Activated naive CD4-positive, alpha-beta T cell (primary cell): ENCODE data around the gene GTF2H4.

ENCODE experiments used
- DNase-seq, 4 experiments: peaks; one replicate each; lab custom pipeline; 2025; lab: John Stamatoyannopoulos, UW

The GTF2H4 gene

DNA sequence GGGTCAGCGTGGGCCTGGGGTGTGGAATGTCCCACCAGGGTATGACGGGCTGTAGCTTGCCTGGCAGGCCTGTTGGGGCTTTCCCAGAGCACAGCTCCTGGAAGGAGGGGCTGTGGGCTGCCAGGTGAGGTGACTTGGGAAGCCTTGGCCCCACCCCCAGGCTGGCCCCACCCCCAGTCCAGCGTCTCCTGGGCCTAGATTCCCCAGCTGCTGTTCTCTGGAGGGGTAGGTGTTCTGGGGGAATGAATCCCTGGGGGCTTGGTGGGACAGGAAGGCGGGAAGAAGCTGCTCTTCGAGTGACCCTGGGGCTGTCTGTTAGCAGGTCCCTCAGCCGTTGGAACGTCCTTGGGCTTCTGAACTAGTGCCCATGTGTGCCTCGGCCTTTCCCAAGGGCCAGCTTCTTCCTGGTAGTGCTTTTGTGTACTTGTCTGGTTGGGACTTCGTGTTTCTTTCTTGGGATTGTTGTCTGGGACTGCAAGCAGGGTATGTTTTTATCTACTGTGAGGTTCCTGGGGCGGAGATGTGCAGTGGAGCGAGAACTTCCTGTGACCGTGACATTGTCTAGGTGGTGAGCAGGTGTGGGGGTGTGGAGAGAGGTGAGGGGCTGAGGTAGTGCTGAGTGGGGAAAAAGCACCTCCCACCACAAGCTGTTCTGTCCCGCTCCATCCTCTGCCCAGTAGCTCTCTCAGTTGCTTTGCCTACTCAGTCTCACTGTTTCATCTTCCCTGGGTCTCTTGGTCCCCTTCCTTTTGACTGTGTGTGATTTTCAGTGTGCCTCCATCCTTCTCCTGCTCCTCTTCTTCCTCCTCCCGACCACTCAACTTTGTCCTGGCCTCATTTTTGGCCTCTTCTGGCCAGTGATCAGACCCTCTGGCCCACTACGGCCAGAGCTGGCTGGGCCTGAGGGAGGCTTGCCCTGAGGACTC is 25.0 kb upstream of the GTF2H4 start:
- peak in 1 of 4 experiments; percentile 10 for DNase-seq

DNA sequence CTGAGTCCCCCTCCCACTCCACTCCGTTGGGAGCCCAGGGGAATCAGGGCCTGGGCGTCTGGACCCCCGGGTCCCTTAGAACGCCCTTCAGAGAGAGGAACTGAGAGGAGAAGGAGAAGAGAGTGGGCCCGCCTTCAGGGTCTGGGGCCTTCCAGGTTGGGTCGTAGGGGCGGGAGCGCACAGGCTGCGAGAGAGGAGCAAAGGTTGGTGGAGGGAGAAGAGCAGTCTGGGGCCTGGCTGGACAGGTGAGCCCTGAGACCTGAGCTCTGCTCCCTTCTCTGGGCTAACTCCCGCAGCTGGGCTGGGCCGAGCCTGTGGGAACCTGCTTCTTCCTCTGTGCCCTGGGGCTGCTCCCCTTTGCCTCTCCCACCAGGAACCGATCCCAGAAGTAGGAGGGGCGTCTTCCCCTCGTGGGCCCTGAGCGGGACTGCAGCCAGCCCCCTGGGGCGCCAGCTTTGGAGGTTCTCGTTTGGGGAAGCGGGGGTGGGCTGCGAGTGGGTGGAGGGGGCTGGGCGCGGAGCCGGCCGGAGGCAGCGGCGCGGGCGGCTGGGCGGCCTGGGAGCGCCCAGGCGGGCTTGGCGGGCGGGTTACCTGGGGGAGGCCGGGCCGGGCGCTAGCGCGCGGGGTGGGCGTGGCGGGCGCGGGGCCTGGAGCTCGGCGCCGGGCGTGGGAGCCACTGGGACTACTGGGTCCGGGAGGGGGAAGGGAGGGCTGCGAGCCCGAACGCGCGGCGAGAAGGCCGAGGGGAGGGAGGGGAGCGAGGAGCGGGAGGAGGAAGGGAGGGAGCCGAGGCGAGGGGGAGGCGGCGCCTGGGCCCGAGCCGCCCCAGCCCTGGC is 24.1 kb upstream of the GTF2H4 start, which contains the start of gene DDR1:
TSS of gene DDR1 (plus strand) at position 835 of the 836 bp plus-strand sequence. CDS start 4,211 bp downstream, outside the sequence.
- peak in 2 of 4 experiments; percentile 21 to 36 for DNase-seq

DNA sequence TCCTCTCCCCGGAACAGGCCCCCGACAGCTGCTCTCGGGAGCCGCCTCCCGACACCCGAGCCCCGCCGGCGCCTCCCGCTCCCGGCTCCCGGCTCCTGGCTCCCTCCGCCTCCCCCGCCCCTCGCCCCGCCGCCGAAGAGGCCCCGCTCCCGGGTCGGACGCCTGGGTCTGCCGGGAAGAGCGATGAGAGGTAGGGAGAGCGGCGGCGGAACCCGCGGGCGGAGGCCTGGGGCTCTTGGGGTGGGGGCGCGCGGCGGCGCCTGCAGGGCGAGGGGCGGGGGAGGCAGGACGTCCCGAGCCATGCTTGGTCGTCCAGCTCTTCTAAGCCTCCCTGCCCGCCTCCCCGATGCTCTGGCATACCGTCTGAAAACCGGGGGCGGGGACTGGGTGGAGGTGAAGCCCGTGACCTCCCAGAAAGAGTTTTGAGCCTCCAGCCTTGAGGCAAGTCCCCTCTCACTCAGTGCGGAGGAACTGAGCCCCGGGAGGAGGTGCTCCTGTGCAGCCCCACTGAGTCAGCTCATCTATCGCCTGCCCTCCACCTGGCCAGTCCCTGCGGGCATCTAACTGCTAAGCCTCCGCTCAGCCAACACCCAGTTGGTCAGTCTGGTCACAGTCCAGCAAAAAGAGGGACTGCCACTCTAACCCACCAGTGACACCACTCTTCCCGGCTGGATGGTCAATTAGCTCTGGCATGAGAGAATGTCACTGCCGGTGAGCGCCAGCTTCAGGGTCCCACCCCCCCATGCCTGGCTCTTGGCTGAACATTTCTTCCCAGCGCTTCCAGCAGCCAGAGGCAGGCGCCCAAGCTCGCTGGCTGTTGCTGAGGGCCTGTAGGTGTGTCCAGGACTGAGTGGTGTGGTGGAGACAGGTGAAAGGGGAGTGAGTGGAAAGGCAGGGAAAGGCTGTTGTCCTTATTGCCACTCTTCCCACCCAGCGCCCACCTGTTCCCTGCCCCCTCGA is 23.2 kb upstream of the GTF2H4 start:
- DNase-seq: peak in 1 of 4 experiments; percentile 18

DNA sequence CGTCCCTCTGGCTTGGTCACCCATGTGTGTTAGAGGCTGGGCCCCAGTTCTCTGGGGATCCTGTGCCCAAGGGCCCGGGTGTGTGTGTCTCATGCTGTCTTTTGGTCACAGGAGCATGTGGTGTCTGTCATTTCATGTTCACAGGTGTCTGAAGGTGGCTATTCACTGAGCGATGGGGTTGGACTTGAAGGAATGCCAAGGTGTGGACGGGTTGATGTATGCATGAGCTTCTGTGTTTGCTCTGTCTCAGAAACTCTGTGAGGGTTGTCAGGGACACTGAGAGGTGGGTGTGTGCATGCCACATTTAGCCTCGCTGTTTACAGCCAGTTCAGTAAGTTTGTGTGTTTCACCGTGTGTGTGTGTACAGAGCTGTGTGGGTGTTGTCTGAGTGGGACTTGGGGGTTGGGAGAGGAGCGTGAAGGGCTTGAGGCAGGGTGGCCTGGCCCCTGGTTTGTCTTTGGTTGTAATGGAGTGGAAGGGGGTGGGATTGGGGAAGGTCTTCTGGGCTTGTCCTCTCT is 22.5 kb upstream of the GTF2H4 start:
- no peak for DNase-seq

DNA sequence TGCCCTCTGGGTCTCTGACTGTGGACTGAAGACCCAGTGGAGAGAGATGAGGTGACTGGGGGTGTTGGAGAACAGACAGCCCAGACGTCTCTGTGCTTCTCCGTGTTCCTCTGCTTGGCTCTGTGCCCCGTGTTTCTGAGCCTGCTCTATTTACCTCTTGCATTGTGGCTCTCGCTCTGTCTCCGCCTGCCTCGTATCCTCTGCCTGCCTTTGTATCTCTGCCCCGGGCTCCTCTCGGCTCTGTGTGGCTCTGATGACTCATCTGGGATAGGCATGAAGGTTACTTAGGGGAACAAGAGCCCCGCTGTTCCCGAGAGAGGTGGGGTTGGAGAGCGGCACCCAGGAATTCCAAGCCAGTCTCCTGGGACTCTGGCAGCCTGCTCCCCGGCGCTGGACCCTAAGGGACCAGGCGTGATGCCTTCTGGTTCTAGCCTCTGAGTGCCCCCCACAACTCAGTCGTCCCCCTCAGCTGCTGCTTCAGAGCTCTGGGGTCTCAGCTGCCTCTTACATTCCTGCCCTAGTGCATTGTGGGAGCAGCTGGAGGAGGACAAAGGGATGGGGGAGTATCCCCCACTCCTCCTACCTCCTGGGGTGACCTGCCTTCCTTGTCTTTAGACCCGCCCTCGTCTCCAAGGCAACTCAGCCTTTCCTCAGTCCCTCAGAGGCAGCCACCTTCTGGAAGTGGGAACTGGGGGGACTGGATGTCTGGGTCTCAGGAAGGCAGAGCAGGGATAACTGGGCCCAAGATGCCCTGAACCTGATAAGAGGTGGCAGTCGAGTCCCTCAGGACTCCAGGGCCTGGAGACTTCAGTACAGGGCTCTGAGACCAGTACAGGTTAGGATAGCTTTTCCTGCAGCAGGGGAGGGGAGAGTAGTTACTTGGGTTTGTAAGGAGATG is 21.8 kb upstream of the GTF2H4 start:
- peak in 2 of 4 experiments; percentile 15 to 36 for DNase-seq

DNA sequence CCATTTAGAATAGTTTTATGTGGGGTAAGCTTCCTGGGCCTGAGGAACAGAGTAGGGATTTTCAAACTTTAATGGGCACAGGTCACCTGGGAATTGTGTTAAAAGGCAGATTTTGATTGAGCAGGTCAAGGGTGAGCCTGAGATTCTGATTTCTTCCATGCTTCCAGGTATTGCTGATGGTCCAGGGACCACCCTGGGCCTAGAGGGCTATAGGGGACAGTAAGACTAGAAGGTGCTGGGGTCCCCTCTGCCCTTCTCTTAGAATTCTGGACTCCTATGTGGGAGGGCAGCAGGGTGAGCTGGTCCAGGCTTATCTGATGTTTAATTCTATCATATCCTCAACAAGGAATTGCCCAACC is 21.1 kb upstream of the GTF2H4 start:
- no peak for DNase-seq

DNA sequence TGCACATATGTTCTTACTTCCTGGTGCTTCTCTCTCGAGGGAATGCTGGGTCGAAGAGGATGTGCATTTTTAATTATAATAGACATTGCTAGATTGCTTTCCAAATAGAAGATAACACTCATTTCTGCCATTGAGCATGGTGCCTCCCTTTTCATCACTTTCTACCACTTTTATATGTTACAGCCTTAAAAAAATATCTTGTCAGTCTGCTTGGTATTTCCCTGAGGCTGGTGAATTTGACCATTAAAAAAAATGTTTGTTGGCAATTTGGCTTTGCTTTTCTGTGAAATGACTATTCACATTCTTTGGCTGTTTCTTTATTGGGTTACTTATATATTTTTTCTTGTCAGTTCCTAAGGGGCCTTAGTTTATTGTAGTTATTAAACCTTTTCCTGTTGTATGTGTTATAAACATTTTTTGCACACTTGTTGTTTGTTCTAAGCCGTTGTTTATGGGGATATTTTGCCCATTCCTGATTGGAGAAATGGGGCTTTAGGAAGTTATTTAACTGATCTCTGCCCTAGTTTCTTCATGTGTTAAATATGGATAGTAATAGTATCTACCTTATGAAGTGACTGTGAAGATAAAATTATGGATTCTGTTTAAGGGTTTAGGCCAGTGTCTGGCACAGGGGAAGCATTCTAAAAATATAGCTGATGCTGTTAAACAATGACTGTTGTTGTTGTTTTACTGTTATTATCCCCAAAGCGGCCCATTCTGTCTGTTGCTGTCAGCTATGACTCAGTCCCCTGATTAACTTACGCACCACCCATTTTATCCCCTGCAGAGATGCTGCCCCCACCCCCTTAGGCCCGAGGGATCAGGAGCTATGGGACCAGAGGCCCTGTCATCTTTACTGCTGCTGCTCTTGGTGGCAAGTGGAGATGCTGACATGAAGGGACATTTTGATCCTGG is 19.8 kb upstream of the GTF2H4 start:
- no peak for DNase-seq

DNA sequence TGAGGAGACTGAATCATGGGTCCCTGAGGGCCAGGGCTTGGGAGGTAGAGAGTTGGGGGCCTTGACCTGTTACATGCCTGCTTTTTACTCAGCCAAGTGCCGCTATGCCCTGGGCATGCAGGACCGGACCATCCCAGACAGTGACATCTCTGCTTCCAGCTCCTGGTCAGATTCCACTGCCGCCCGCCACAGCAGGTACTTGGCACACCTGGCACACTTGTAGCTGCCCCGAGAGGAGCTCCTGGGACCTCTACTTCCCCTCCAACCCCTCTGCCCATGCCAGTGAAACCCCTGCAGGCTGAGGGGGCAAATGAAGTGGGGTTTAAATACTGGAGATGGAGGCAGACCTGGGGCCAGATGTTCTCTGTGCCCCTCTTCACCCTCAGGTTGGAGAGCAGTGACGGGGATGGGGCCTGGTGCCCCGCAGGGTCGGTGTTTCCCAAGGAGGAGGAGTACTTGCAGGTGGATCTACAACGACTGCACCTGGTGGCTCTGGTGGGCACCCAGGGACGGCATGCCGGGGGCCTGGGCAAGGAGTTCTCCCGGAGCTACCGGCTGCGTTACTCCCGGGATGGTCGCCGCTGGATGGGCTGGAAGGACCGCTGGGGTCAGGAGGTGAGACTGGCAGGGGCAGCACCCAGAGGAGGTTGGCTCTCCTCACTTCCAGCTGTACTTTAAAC is 19.1 kb upstream of the GTF2H4 start:
- DNase-seq: no peak

DNA sequence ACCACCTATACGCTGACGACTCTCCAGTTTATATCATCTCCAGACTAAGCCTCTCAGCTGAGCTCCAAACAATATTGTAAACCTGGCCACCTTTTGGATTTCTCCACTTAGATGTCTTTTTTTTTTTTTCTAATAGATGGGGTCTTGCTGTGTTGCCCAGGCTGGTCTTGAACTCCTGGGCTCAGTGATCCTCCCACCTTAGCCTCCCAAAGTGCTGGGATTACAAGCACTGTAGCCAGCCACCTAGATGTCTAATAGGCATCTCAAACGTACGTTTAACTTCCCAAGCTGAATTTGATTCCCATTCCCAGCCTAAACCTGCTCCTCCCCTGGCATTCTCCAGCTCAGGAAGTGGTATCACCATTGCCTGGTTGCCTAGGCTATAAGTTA is 18.5 kb upstream of the GTF2H4 start:
- DNase-seq: no peak

DNA sequence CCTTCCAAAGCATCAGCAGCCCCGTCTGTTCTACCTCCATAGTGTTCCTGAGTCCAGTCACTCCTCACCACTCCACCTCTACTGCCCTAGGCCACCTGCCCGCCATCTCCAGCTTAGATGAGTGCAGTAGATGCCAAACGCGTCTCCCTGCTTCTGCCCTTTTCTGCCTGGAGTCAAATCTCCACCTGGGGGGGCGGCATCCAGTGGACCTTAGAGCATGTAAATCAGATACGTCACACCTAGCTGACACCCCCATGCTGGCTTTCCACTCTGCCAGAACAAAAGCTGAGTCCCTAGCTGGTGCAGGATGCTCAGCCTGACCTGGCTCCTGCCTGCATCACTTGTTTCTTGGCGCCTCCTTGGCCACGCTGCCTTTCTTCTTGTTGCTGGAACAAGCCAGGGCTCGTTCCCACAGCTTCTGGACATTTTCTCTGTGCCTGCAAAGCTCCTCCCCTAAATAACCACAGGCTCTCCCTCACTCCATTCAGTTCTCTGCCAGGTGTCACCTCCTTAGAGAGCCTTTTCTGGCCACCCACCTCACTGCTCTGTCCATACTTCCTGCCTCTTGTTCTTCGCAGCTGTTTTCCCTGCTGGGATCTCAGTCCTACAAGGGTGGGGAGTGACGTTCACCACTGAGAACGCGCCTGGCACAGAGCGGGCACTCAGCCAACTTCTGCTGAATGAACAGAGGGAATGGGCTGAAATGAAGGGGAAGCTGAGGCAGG is 17.9 kb upstream of the GTF2H4 start:
- no peak for DNase-seq

DNA sequence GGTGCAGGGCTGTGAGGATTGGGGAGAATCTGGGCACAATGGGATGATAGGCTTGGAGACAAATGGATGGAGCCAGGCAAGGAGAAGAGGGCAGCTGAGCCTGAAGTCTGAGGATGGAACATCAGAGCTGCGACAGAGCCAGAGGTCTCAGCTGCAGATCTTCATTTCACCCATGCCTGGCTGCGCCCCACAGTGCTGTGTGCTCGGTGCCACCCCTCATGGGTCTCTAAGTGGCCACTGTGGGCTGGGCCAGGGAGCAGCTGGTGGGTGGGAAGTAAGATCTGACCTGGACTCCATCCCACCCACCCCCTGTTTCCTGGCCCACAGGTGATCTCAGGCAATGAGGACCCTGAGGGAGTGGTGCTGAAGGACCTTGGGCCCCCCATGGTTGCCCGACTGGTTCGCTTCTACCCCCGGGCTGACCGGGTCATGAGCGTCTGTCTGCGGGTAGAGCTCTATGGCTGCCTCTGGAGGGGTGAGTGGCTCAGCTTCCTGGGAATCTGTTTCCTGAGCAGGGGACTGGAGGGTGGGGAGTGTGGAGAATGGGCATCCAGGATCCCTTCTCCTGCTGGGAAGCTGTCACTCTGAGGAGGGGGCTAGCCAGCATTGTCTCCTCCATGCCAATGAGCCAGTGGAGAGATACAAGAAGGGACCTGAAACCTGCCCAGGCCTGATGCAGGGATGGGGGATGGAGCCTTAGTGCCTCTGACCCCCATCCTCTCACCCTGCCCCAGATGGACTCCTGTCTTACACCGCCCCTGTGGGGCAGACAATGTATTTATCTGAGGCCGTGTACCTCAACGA is 17.2 kb upstream of the GTF2H4 start:
- DNase-seq: no peak

DNA sequence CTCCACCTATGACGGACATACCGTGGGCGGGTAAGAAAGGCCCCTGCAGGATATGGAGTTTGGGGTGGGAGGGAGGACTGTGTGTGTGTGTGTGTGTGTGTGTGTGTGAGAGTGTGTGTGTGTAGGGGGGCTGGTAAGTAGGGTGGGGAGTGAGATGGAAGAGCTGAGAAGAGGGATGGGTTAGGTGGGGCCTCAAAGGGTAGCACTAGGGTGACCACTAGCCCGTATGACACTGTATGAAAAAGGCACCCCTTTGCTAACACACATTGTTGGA is 16.6 kb upstream of the GTF2H4 start:
- no peak for DNase-seq

DNA sequence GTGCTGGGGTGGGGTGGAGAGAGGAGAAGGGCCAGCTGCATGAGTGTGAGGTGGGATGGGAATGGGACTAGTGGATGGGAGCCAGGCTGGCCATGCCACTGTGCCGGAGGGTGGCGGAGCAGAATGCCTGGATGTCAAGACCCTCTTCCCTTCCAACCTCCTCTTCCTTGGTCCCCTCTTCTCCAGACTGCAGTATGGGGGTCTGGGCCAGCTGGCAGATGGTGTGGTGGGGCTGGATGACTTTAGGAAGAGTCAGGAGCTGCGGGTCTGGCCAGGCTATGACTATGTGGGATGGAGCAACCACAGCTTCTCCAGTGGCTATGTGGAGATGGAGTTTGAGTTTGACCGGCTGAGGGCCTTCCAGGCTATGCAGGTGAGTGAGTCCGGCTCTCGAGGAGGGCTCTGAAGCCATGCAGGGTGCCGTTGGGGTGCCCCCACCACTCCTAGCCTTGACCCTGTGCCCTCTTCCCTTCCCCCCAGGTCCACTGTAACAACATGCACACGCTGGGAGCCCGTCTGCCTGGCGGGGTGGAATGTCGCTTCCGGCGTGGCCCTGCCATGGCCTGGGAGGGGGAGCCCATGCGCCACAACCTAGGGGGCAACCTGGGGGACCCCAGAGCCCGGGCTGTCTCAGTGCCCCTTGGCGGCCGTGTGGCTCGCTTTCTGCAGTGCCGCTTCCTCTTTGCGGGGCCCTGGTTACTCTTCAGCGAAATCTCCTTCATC is 16.0 kb upstream of the GTF2H4 start:
- no peak for DNase-seq

DNA sequence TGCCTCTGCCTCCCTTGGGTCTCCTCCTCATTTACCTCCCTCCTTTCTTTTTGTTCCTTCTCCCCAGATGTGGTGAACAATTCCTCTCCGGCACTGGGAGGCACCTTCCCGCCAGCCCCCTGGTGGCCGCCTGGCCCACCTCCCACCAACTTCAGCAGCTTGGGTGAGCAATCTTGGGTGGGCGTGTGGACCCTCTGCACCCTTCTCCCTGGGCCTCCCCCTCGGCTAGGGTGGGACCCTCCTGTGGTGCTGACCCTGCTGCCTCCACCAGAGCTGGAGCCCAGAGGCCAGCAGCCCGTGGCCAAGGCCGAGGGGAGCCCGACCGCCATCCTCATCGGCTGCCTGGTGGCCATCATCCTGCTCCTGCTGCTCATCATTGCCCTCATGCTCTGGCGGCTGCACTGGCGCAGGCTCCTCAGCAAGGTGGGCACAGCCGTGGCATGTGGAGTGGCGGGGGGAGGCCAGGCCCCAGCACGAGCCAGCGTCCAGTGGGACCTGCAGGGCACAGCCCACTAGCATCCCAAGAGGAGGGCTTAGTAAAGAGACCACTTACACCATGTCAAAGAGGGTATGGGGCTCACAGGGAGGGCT is 14.9 kb upstream of the GTF2H4 start:
- no peak for DNase-seq

DNA sequence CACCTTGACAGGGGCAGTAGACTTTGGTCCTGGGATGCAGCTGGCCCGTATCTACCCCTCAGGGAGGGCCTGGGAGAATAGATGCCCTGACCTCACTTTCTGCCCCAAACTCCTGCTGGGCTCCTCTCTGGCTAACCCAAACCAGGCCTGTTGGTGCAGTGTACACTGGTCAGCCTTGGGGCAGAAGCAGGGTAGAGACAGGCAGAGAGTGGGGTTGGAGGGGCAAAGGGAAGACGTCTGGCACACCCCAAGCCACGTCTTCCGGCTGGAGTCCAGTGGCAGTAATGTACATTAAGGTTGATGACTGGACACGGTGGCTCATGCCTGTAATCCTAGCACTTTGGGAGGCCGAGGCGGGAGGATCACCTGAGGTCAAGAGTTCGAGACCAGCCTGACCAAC is 14.3 kb upstream of the GTF2H4 start:
- no peak for DNase-seq

DNA sequence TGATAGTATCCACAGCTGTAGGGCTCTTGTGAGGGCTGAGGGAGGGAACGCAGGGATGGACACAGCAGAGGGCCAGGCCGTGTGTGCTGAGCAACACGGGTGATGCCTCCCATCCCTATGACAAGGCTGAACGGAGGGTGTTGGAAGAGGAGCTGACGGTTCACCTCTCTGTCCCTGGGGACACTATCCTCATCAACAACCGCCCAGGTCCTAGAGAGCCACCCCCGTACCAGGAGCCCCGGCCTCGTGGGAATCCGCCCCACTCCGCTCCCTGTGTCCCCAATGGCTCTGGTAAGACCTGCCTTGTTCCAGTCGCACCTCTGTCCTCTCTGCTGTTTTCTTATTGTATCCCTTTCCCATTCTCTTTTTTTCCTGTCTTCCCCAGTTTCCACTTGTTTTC is 13.6 kb upstream of the GTF2H4 start:
- no peak for DNase-seq
